ENCODE measurements around the gene NR4A1. TPM values are rescaled to one million over a fixed set of nuclear protein-coding genes. Genes with fewer than 3 reads are reported as not detected.

The NR4A1 gene
- total and polyA plus RNA-seq, 9 of the 15 experiments (the other 6 are each of a cell fraction or from before 2014, with no cell fraction given) = 0.07 to 4.7 (median 1.9) TPM; not detected in 1

DNA sequence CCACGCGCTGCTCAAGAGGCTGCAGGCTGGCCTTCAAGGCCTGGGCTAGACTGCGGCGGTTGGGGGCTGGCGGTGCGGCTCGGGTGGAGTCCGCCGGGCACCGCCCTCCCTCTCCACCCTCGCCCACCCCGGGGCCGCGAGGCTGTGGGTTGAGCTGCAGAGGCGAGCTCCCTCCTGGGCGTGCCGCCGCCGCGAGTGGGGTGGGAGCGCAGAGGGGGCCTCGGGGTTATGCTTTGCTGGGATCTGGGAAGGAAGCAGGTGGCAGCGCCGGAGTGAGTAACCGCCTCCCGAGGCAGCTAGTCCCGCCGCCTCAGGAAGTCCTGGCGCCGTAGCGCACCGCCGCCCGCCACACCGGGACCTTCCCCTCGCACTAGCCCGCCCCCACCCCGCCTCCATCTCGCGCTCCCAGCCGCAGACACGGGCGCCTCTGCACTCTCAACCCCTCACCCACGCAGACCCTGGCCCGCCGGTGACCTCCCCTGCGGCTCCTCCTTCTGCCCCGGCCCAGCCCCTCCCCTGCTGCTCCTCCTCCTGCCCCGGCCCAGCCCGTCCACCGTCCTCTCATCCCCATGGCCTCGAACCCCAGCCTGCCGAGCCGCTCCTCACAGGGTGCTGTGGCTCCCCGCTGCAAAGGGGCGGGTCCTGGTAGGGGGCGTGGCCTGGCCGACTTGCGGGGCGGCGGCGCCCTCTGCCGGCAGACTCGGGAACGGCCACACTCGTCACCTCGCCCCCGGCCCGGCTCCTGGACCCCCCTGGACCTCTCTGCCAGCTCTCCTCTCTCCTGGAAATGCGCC, 27.9 kb upstream of the NR4A1 start (continued):
- TF ChIP-seq, protein P1, sequence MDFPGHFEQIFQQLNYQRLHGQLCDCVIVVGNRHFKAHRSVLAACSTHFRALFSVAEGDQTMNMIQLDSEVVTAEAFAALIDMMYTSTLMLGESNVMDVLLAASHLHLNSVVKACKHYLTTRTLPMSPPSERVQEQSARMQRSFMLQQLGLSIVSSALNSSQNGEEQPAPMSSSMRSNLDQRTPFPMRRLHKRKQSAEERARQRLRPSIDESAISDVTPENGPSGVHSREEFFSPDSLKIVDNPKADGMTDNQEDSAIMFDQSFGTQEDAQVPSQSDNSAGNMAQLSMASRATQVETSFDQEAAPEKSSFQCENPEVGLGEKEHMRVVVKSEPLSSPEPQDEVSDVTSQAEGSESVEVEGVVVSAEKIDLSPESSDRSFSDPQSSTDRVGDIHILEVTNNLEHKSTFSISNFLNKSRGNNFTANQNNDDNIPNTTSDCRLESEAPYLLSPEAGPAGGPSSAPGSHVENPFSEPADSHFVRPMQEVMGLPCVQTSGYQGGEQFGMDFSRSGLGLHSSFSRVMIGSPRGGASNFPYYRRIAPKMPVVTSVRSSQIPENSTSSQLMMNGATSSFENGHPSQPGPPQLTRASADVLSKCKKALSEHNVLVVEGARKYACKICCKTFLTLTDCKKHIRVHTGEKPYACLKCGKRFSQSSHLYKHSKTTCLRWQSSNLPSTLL (IDR thresholded peaks at IDR 0.05) = no peak
- TF ChIP-seq XRCC5 (IDR thresholded peaks at IDR 0.05; ENCODE audit: low read depth, low read length) (no peak), ZNF24 (IDR thresholded peaks at IDR 0.05) (0 out of 2 replicates have a peak, but pooled peaks have one; percentile 9), CCNT2 (IDR thresholded peaks at IDR 0.05; ENCODE audit: borderline replicate concordance, extremely low read depth, insufficient read length, low read depth, low read length) (peak; percentile 11), SREBF1 (IDR thresholded peaks at IDR 0.05; ENCODE audit: borderline replicate concordance, low read depth, low read length) (no peak), PML (IDR thresholded peaks at IDR 0.05; ENCODE audit: low read length) (no peak), HIVEP1 (CRISPR knock-in tag; IDR thresholded peaks at IDR 0.05) (no peak), ZNF140 (CRISPR knock-in tag; IDR thresholded peaks at IDR 0.05) (no peak), SRSF3 (IDR thresholded peaks at IDR 0.05; ENCODE audit: insufficient read depth, low read length) (no peak), SRSF9 (IDR thresholded peaks at IDR 0.05; ENCODE audit: borderline replicate concordance, low read depth, low read length) (no peak), NR3C1 (CRISPR knock-in tag; IDR thresholded peaks at IDR 0.05) (peak; percentile 65; the same call in 1 of the 2 replicates), MTF1 (CRISPR knock-in tag; IDR thresholded peaks at IDR 0.05; ENCODE audit: borderline replicate concordance) (no peak), CREM (IDR thresholded peaks at IDR 0.05; ENCODE audit: low read depth) (peak; percentile 46; the same call in 1 of the 2 replicates)
- TF ChIP-seq, protein P2, sequence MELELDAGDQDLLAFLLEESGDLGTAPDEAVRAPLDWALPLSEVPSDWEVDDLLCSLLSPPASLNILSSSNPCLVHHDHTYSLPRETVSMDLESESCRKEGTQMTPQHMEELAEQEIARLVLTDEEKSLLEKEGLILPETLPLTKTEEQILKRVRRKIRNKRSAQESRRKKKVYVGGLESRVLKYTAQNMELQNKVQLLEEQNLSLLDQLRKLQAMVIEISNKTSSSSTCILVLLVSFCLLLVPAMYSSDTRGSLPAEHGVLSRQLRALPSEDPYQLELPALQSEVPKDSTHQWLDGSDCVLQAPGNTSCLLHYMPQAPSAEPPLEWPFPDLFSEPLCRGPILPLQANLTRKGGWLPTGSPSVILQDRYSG (tag; conservative IDR thresholded peaks at IDR 0.05; ENCODE audit: low read depth) = no peak
- TF ChIP-seq, protein P3, sequence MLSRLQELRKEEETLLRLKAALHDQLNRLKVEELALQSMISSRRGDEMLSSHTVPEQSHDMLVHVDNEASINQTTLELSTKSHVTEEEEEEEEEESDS (CRISPR knock-in tag; IDR thresholded peaks at IDR 0.05) = no peak
- TF ChIP-seq, protein P4, sequence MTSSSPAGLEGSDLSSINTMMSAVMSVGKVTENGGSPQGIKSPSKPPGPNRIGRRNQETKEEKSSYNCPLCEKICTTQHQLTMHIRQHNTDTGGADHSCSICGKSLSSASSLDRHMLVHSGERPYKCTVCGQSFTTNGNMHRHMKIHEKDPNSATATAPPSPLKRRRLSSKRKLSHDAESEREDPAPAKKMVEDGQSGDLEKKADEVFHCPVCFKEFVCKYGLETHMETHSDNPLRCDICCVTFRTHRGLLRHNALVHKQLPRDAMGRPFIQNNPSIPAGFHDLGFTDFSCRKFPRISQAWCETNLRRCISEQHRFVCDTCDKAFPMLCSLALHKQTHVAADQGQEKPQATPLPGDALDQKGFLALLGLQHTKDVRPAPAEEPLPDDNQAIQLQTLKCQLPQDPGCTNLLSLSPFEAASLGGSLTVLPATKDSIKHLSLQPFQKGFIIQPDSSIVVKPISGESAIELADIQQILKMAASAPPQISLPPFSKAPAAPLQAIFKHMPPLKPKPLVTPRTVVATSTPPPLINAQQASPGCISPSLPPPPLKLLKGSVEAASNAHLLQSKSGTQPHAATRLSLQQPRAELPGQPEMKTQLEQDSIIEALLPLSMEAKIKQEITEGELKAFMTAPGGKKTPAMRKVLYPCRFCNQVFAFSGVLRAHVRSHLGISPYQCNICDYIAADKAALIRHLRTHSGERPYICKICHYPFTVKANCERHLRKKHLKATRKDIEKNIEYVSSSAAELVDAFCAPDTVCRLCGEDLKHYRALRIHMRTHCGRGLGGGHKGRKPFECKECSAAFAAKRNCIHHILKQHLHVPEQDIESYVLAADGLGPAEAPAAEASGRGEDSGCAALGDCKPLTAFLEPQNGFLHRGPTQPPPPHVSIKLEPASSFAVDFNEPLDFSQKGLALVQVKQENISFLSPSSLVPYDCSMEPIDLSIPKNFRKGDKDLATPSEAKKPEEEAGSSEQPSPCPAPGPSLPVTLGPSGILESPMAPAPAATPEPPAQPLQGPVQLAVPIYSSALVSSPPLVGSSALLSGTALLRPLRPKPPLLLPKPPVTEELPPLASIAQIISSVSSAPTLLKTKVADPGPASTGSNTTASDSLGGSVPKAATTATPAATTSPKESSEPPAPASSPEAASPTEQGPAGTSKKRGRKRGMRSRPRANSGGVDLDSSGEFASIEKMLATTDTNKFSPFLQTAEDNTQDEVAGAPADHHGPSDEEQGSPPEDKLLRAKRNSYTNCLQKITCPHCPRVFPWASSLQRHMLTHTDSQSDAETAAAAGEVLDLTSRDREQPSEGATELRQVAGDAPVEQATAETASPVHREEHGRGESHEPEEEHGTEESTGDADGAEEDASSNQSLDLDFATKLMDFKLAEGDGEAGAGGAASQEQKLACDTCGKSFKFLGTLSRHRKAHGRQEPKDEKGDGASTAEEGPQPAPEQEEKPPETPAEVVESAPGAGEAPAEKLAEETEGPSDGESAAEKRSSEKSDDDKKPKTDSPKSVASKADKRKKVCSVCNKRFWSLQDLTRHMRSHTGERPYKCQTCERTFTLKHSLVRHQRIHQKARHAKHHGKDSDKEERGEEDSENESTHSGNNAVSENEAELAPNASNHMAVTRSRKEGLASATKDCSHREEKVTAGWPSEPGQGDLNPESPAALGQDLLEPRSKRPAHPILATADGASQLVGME (CRISPR knock-in tag; IDR thresholded peaks at IDR 0.05) = no peak

All from K562 (cell line).